HepG2 (cell line): ENCODE measurements around the gene ACVRL1. TPM values are rescaled to one million over a fixed set of nuclear protein-coding genes. Genes with fewer than 3 reads are reported as not detected.

Source experiments
- ATAC-seq: fragments of 200-7000 bp; cut with Tn5 transposase; 3 replicates; pipeline ENCODE4 v1.9.1; 2020; ENCODE audit warnings: mild to moderate bottlenecking, moderate library complexity
- BruUV-seq: library from RNA; stranded (reverse); fragments of 400-500 nt; replicated peaks from 2 replicates; lab custom pipeline; 2021; lab: Mats Ljungman, UMichigan
- CTCF ChIA-PET: fragments of 300-600 bp; formaldehyde crosslinking; extraction: SDS; loops from one replicate; lab custom pipeline; 2021; ENCODE audit warnings: low total read pairs, inconsistent platforms, low intra/inter-chr PET ratio; lab: Yijun Ruan, JAX
- POLR2A ChIA-PET: fragments of 350-600 bp; sonication (Branson Sonifier 250); formaldehyde crosslinking; loops from one replicate; lab custom pipeline; 2020; ENCODE audit warnings: antibody characterized with exemption, inconsistent platforms; lab: Yijun Ruan, JAX
- DNase-seq: peaks from one replicate; pipeline ENCODE4 v3.0.0-alpha.2; 2015; ENCODE audit warnings: low spot score
- FAIRE-seq: peaks from 3 replicates; lab custom pipeline; 2011; peaks lifted over from hg19 to GRCh38; lab: Jason Lieb, UNC
- H2AFZ ChIP-seq: one replicate; pipeline ENCODE4 v1.6.1; 2011; ENCODE audit warnings: low read length, inconsistent platforms
- H3K27ac ChIP-seq: fragments of 300-600 bp; 3 replicates; pipeline ENCODE4 v1.8.0; 2011; ENCODE audit warnings: mixed run types, mild to moderate bottlenecking, mixed read lengths, low read length, inconsistent platforms; ENCODE audit not compliant: insufficient read depth; ENCODE audit errors: extremely low read length
- H3K27me3 ChIP-seq, 2 experiments: fragments of 200-600 bp in 1 of 2; 2 replicates in 1 of 2; 3 replicates in 1 of 2; pipeline versions ENCODE4 v1.6.0 to v1.8.0; 2011; ENCODE audit warnings: low read length in 2 of 2, mild to moderate bottlenecking in 2 of 2, moderate library complexity in 2 of 2, inconsistent platforms in 1 of 2; ENCODE audit not compliant: insufficient read depth in 2 of 2, control insufficient read depth in 1 of 2
- H3K36me3 ChIP-seq, 2 experiments: fragments of 200-600 bp in 1 of 2; replicated peaks in 1 of 2; 2 replicates in 1 of 2; 3 replicates in 1 of 2; pipeline versions ENCODE4 v1.5.1 to v1.8.0; 2011; ENCODE audit warnings: low read length in 2 of 2, inconsistent platforms in 1 of 2; ENCODE audit not compliant: insufficient read depth in 2 of 2, control insufficient read depth in 1 of 2
- H3K4me1 ChIP-seq: 2 replicates; pipeline ENCODE4 v1.5.1; 2012; ENCODE audit warnings: low read length, inconsistent platforms; ENCODE audit not compliant: insufficient read depth
- H3K4me2 ChIP-seq: 2 replicates; pipeline ENCODE4 v1.6.0; 2011; ENCODE audit warnings: low read depth, low read length, inconsistent platforms
- H3K4me3 ChIP-seq, 3 experiments: fragments of 200-600 bp in 1 of 3; sonication (generic), shearing (Covaris generic) in 1 of 3; replicated peaks in 1 of 3; 2 replicates each; pipeline ENCODE4 v1.5.1; 2011 to 2016; ENCODE audit warnings: low read length in 3 of 3, inconsistent platforms in 2 of 3, low read depth in 2 of 3, mild to moderate bottlenecking in 2 of 3, control low read depth in 1 of 3, mixed read lengths in 1 of 3; ENCODE audit not compliant: insufficient read depth in 1 of 3
- H3K79me2 ChIP-seq: one replicate; pipeline ENCODE4 v1.6.1; 2011; ENCODE audit warnings: low read length, inconsistent platforms; ENCODE audit not compliant: insufficient read depth
- H3K9ac ChIP-seq: 2 replicates; pipeline ENCODE4 v1.6.0; 2011; ENCODE audit warnings: mild to moderate bottlenecking, low read depth, low read length, inconsistent platforms; ENCODE audit not compliant: insufficient read depth
- H3K9me3 ChIP-seq: 2 replicates; pipeline ENCODE4 v1.5.1; 2012; ENCODE audit warnings: mild to moderate bottlenecking, low read length
- H4K20me1 ChIP-seq: 2 replicates; pipeline ENCODE4 v1.6.0; 2011; ENCODE audit warnings: inconsistent platforms, mild to moderate bottlenecking, low read length, moderate library complexity; ENCODE audit not compliant: insufficient read depth
- GZF1 ChIP-seq: sonication (generic); formaldehyde crosslinking; IDR thresholded peaks from 2 replicates; pipeline ENCODE4 v1.5.1; 2020; ENCODE audit warnings: mild to moderate bottlenecking, missing genetic modification reagents
- HOXA9 ChIP-seq: sonication (generic); formaldehyde crosslinking; IDR thresholded peaks from 2 replicates; pipeline ENCODE4 v1.8.1; 2022; ENCODE audit warnings: missing genetic modification reagents, mild to moderate bottlenecking, moderate library complexity, borderline replicate concordance
- MEIS1 ChIP-seq: sonication (generic); formaldehyde crosslinking; IDR thresholded peaks from 2 replicates; pipeline ENCODE4 v1.9.0; 2021; ENCODE audit warnings: mild to moderate bottlenecking, missing genetic modification reagents, moderate library complexity, borderline replicate concordance
- NCOA5 ChIP-seq: sonication (generic); formaldehyde crosslinking; IDR thresholded peaks from 2 replicates; pipeline ENCODE4 v1.4.0; 2020; ENCODE audit warnings: missing genetic modification reagents
- NFE2L1 ChIP-seq: sonication (generic); formaldehyde crosslinking; IDR thresholded peaks from 2 replicates; pipeline ENCODE4 v1.4.0; 2020; ENCODE audit warnings: missing genetic modification reagents, mild to moderate bottlenecking, borderline replicate concordance
- SETDB1 ChIP-seq: sonication (generic); formaldehyde crosslinking; IDR thresholded peaks from 2 replicates; pipeline ENCODE4 v1.5.1; 2020; ENCODE audit warnings: missing genetic modification reagents, mild to moderate bottlenecking, borderline replicate concordance
- THAP11 ChIP-seq: IDR thresholded peaks from 2 replicates; pipeline ENCODE4 v1.6.1; 2016; ENCODE audit warnings: missing biosample characterization, missing genetic modification reagents
- ZMYM4 ChIP-seq: sonication (generic); formaldehyde crosslinking; IDR thresholded peaks from 2 replicates; pipeline ENCODE4 v1.8.1; 2023; ENCODE audit warnings: mild to moderate bottlenecking, missing genetic modification reagents
- ZNF12 ChIP-seq: sonication (generic); formaldehyde crosslinking; IDR thresholded peaks from 2 replicates; pipeline ENCODE4 v1.5.0; 2020; ENCODE audit warnings: missing genetic modification reagents
- WGBS: methylation state at CpG from one replicate; pipeline ENCODE4 v1.1.6; 2017; ENCODE audit warnings: low lambda C conversion rate; 5-methylcytosine and 5-hydroxymethylcytosine counted together
- in situ Hi-C: cut with HindIII; loops from 2 replicates; pipeline ENCODE4 v1.10.0; 2017; ENCODE audit warnings: low pct_unique_long_range_greater_than_20kb; ENCODE audit not compliant: extremely low pct_ligation_motif_present
- intact Hi-C: fragments of 100-400 bp; cut with micrococcal nuclease; formaldehyde crosslinking; loops from one replicate; pipeline ENCODE4 v1.10.0; 2022; ENCODE audit not compliant: unreplicated experiment
- polyA plus RNA-seq, 8 experiments: library from polyadenylated mRNA; depleted of rRNA in 3 of 8; stranded (reverse) in 7 of 8; unstranded in 1 of 8; fragments of >200 nt; fragmentation: Illumina TruSeq in 4 of 8; extraction: Trizol in 4 of 8; gene quantifications; 2 replicates each; pipeline versions ENCODE4 v1.2.1 to v1.2.3, GENCODE V29; 2011 to 2016; ENCODE audit warnings: low read depth in 4 of 8, missing spikeins in 1 of 8, mixed read lengths in 1 of 8; ENCODE audit not compliant: insufficient read depth in 1 of 8
- total RNA-seq, 5 experiments: library from RNA; depleted of rRNA; stranded (reverse); fragments of >200 nt; fragmentation: Illumina TruSeq; extraction: Trizol; gene quantifications; 2 replicates each; pipeline ENCODE4 v1.2.3, GENCODE V29; 2016; ENCODE audit warnings: low read depth in 1 of 5
- TF ChIP-seq, protein P1 (sequence below): sonication (generic); formaldehyde crosslinking; IDR thresholded peaks from 2 replicates; pipeline ENCODE4 v1.5.1; 2020; ENCODE audit warnings: missing genetic modification reagents, mild to moderate bottlenecking, borderline replicate concordance
- TF ChIP-seq, protein P2 (sequence below): sonication (generic); formaldehyde crosslinking; IDR thresholded peaks from 2 replicates; pipeline ENCODE4 v1.5.0; 2020; ENCODE audit warnings: mild to moderate bottlenecking, missing genetic modification reagents
- TF ChIP-seq, protein P3 (sequence below): sonication (generic); formaldehyde crosslinking; conservative IDR thresholded peaks from 2 replicates; pipeline ENCODE4 v1.8.1; 2023; ENCODE audit warnings: missing genetic modification reagents
- TF ChIP-seq, protein P4 (sequence below): sonication (generic); formaldehyde crosslinking; conservative IDR thresholded peaks from 2 replicates; pipeline ENCODE4 v1.8.0; 2022; ENCODE audit warnings: missing genetic modification reagents
- TF ChIP-seq, protein P5 (sequence below): sonication (generic); formaldehyde crosslinking; IDR thresholded peaks from 2 replicates; pipeline ENCODE4 v1.4.0; 2020; ENCODE audit warnings: low read depth, mild to moderate bottlenecking, missing genetic modification reagents

ACVRL1 gene
- total and polyA plus RNA-seq, 2 of the 13 experiments (the other 11 are each of a cell fraction or from before 2014, with no cell fraction given): not detected

DNA sequence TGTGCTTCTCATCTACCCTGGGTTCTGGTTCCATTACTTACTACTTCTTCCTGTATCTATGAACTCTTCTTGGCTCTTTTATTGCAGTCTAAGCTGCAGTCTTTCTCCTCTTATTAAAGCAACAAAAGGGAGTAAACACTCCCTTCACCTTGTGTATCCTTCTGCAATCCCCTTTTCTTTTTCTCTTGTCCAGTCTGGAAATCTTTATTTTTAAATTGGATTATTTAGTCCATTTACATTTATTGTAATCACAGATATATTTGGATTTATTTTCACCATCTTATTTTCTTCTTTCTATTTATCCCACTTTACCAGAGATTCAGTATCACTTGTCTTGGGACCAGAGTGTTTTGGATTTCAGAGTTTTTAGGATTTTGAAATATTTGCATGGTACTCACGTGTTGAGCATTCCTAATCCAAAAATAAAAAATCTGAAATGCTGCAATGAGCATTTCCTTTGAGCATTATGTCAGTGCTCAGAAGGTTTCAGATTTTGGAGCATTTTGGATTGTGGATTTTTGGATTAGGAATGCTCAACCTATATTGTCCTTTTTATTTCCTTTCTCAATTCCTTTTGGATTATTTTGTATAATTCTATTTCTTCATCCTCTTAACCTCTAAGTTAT is 37.4 kb downstream of the ACVRL1 start (continued):
- TF ChIP-seq, protein P1, sequence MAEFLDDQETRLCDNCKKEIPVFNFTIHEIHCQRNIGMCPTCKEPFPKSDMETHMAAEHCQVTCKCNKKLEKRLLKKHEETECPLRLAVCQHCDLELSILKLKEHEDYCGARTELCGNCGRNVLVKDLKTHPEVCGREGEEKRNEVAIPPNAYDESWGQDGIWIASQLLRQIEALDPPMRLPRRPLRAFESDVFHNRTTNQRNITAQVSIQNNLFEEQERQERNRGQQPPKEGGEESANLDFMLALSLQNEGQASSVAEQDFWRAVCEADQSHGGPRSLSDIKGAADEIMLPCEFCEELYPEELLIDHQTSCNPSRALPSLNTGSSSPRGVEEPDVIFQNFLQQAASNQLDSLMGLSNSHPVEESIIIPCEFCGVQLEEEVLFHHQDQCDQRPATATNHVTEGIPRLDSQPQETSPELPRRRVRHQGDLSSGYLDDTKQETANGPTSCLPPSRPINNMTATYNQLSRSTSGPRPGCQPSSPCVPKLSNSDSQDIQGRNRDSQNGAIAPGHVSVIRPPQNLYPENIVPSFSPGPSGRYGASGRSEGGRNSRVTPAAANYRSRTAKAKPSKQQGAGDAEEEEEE (CRISPR knock-in tag): no peak
- TF ChIP-seq NFE2L1 (CRISPR knock-in tag) (no peak), HOXA9 (CRISPR knock-in tag) (no peak)

DNA sequence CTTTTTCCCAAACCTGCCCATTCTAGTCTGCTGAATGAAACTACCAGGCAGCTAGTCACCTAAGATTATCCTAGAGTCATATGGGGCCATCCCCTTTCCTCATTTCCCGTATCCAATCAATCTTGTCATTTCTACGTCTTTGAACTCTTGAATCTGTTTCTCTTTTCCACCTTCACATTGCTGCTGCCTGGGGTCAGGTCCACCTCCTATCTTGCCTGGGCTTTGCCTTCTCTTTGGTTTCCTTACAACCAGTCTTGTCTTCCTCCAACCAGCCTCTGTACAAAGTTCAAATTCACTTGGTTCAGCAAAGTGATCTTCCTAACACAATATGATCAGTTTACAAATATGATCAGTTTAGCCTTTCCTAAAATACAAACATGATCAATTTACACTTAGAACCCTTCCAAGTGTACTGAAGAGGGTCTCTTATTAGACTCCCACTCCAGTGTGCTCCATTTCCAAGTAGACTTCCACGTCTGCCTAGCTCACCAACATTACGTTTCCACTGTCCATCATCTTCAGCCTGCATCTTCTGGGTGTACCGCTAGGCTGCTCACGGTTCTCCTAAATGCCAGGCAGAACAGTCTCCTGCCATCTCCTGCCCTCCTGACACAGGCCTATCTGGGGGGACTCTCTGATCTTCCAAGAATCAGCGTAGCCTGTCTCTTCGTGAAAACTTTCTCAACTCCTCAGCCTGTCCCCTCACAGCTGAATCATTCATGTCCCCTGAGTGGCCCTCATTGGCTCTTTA is 40.1 kb downstream of the ACVRL1 start:
- peaks cover 7% of the 10 kb centered on the region for H3K79me2 ChIP-seq
- H3K4me1 ChIP-seq: peaks cover 5% of the 10 kb centered on the region
- intact Hi-C loops: no loop called here
- in situ Hi-C loops: no loop called here
- FAIRE-seq (no peak), DNase-seq (no peak), ATAC-seq (no peak)
- H3K4me3 ChIP-seq: no peak overlapping the region
- no peak overlapping the region for H3K9ac ChIP-seq
- CTCF ChIA-PET: no interaction called here
- no peaks in the 10 kb centered on the region for H4K20me1 ChIP-seq
- peaks cover 5 to 46% of the 10 kb centered on the region in 2 experiments for H3K27me3 ChIP-seq
- no peak overlapping the region for H3K27ac ChIP-seq
- no TSS peak for BruUV-seq
- POLR2A ChIA-PET: no interaction called here
- no peaks in the 10 kb centered on the region for H3K36me3 ChIP-seq
- WGBS: 47% methylated on average over 8 of the region's 8 CpGs
- no peak overlapping the region for H2AFZ ChIP-seq
- no peak overlapping the region for H3K4me2 ChIP-seq
- H3K9me3 ChIP-seq: no peaks in the 10 kb centered on the region
- TF ChIP-seq ZMYM4 (no peak), SETDB1 (CRISPR knock-in tag) (no peak), GZF1 (CRISPR knock-in tag) (no peak), NCOA5 (CRISPR knock-in tag) (no peak), ZNF12 (CRISPR knock-in tag) (no peak), THAP11 (CRISPR knock-in tag) (no peak), MEIS1 (CRISPR knock-in tag) (no peak)
- TF ChIP-seq, protein P2, sequence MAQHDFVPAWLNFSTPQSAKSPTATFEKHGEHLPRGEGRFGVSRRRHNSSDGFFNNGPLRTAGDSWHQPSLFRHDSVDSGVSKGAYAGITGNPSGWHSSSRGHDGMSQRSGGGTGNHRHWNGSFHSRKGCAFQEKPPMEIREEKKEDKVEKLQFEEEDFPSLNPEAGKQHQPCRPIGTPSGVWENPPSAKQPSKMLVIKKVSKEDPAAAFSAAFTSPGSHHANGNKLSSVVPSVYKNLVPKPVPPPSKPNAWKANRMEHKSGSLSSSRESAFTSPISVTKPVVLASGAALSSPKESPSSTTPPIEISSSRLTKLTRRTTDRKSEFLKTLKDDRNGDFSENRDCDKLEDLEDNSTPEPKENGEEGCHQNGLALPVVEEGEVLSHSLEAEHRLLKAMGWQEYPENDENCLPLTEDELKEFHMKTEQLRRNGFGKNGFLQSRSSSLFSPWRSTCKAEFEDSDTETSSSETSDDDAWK (CRISPR knock-in tag): no peak
- TF ChIP-seq, protein P3, sequence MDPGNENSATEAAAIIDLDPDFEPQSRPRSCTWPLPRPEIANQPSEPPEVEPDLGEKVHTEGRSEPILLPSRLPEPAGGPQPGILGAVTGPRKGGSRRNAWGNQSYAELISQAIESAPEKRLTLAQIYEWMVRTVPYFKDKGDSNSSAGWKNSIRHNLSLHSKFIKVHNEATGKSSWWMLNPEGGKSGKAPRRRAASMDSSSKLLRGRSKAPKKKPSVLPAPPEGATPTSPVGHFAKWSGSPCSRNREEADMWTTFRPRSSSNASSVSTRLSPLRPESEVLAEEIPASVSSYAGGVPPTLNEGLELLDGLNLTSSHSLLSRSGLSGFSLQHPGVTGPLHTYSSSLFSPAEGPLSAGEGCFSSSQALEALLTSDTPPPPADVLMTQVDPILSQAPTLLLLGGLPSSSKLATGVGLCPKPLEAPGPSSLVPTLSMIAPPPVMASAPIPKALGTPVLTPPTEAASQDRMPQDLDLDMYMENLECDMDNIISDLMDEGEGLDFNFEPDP (CRISPR knock-in tag): no peak
- TF ChIP-seq, protein P4, sequence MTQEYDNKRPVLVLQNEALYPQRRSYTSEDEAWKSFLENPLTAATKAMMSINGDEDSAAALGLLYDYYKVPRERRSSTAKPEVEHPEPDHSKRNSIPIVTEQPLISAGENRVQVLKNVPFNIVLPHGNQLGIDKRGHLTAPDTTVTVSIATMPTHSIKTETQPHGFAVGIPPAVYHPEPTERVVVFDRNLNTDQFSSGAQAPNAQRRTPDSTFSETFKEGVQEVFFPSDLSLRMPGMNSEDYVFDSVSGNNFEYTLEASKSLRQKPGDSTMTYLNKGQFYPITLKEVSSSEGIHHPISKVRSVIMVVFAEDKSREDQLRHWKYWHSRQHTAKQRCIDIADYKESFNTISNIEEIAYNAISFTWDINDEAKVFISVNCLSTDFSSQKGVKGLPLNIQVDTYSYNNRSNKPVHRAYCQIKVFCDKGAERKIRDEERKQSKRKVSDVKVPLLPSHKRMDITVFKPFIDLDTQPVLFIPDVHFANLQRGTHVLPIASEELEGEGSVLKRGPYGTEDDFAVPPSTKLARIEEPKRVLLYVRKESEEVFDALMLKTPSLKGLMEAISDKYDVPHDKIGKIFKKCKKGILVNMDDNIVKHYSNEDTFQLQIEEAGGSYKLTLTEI (CRISPR knock-in tag): no peak
- TF ChIP-seq, protein P5, sequence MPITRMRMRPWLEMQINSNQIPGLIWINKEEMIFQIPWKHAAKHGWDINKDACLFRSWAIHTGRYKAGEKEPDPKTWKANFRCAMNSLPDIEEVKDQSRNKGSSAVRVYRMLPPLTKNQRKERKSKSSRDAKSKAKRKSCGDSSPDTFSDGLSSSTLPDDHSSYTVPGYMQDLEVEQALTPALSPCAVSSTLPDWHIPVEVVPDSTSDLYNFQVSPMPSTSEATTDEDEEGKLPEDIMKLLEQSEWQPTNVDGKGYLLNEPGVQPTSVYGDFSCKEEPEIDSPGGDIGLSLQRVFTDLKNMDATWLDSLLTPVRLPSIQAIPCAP: no peak
